Uterus (tissue), 2 donors: ENCODE data around the gene SLAMF7.

Experiments
- POLR2A ChIP-seq, 2 donors: fragments of 450-650 bp; IDR thresholded peaks; one replicate each; pipeline ENCODE4 v1.6.1; 2016; ENCODE audit warnings: antibody characterized with exemption in 2 of 2, mild to moderate bottlenecking in 1 of 2, moderate library complexity in 1 of 2
- TF ChIP-seq, protein P1 (sequence below), 4 experiments: fragments of 200-600 bp in 2 of 4; fragments of 450-650 bp in 2 of 4; sonication (generic) in 2 of 4; IDR thresholded peaks; one replicate each; pipeline ENCODE4 v1.5.1; 2016 to 2019; ENCODE audit warnings: antibody characterized with exemption in 4 of 4, mild to moderate bottlenecking in 2 of 4, moderate library complexity in 1 of 4

- TF ChIP-seq, protein P1, sequence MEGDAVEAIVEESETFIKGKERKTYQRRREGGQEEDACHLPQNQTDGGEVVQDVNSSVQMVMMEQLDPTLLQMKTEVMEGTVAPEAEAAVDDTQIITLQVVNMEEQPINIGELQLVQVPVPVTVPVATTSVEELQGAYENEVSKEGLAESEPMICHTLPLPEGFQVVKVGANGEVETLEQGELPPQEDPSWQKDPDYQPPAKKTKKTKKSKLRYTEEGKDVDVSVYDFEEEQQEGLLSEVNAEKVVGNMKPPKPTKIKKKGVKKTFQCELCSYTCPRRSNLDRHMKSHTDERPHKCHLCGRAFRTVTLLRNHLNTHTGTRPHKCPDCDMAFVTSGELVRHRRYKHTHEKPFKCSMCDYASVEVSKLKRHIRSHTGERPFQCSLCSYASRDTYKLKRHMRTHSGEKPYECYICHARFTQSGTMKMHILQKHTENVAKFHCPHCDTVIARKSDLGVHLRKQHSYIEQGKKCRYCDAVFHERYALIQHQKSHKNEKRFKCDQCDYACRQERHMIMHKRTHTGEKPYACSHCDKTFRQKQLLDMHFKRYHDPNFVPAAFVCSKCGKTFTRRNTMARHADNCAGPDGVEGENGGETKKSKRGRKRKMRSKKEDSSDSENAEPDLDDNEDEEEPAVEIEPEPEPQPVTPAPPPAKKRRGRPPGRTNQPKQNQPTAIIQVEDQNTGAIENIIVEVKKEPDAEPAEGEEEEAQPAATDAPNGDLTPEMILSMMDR (IDR thresholded peaks at IDR 0.05): no peak
- TF ChIP-seq POLR2A (IDR thresholded peaks at IDR 0.05): no peak
Measured at GRCh38 chr1:160720356-160721085, 18.5 kb upstream of the SLAMF7 start.
